ENCODE measurements around the gene SPEM2. TPM values are rescaled to one million over a fixed set of nuclear protein-coding genes. Genes with fewer than 3 reads are reported as not detected.
"Not testable (repeated sequence)": the region's sequence is repeated elsewhere in the genome, so short reads cannot be mapped to it uniquely, and the experiment has no call there.

The SPEM2 gene
- total RNA-seq, 2 donors from 2014 or later = not detected

- ATAC-seq (replicated peaks in 1 of 2) = peak in 1 of 2 donors; percentile 11
- no peak for DNase-seq
- peaks cover 16% of the 10 kb centered on the region for H3K4me1 Mint-ChIP-seq (ENCODE audit: low read depth)
- H3K27me3 Mint-ChIP-seq (ENCODE audit: low read depth) = no peaks in the 10 kb centered on the region
- H3K36me3 Mint-ChIP-seq (ENCODE audit: insufficient read depth in 2 of 2) = peaks cover 0 to 1% of the 10 kb centered on the region in 2 donors
- H3K4me3 Mint-ChIP-seq = no peak overlapping the region
- H3K27ac Mint-ChIP-seq = peak overlapping the region; percentile 78
- H3K9me3 Mint-ChIP-seq = no peaks in the 10 kb centered on the region
These were observed 41.4 kb downstream of the SPEM2 start for GRCh38 chr17:7466639-7467341.

GRCh38 chr17:7467498-7467897, 42.1 kb downstream of the SPEM2 start:
- Mint-ChIP-seq H3K27me3 (ENCODE audit: low read depth) (no peaks in the 10 kb centered on the region), H3K9me3 (no peaks in the 10 kb centered on the region), H3K4me3 (no peak overlapping the region), H3K4me1 (ENCODE audit: low read depth) (peaks cover 21% of the 10 kb centered on the region), H3K27ac (no peak overlapping the region), H3K36me3 (ENCODE audit: insufficient read depth in 2 of 2) (peaks cover 0 to 1% of the 10 kb centered on the region in 2 donors)
- ATAC-seq (replicated peaks in 1 of 2) = no peak
- DNase-seq = no peak

GRCh38 chr17:7468290-7468689, 42.9 kb downstream of the SPEM2 start:
- DNase-seq = no peak
- Mint-ChIP-seq H3K36me3 (ENCODE audit: insufficient read depth in 2 of 2) (peaks cover 0 to 1% of the 10 kb centered on the region in 2 donors), H3K27me3 (ENCODE audit: low read depth) (no peaks in the 10 kb centered on the region), H3K4me3 (no peak overlapping the region), H3K4me1 (ENCODE audit: low read depth) (peaks cover 21% of the 10 kb centered on the region), H3K9me3 (no peaks in the 10 kb centered on the region), H3K27ac (no peak overlapping the region)
- ATAC-seq (replicated peaks in 1 of 2) = no peak

- no peak overlapping the region for H3K4me3 Mint-ChIP-seq
- no peak for ATAC-seq (replicated peaks in 1 of 2)
- no peak for DNase-seq
- no peaks in the 10 kb centered on the region for H3K27me3 Mint-ChIP-seq (ENCODE audit: low read depth)
- H3K27ac Mint-ChIP-seq = no peak overlapping the region
- peaks cover 0 to 1% of the 10 kb centered on the region in 2 donors for H3K36me3 Mint-ChIP-seq (ENCODE audit: insufficient read depth in 2 of 2)
- no peaks in the 10 kb centered on the region for H3K9me3 Mint-ChIP-seq
- peaks cover 21% of the 10 kb centered on the region for H3K4me1 Mint-ChIP-seq (ENCODE audit: low read depth)
These were observed 43.5 kb downstream of the SPEM2 start for GRCh38 chr17:7468804-7469389.

- peaks cover 21% of the 10 kb centered on the region for H3K4me1 Mint-ChIP-seq (ENCODE audit: low read depth)
- DNase-seq; H3K36me3 Mint-ChIP-seq (ENCODE audit: insufficient read depth in 2 of 2); H3K4me3 Mint-ChIP-seq; H3K27me3 Mint-ChIP-seq (ENCODE audit: low read depth); H3K9me3 Mint-ChIP-seq; ATAC-seq (replicated peaks in 1 of 2); H3K27ac Mint-ChIP-seq: not testable (repeated sequence)
These were observed 44.4 kb downstream of the SPEM2 start for GRCh38 chr17:7469843-7470242.

- not testable (repeated sequence) for H3K4me3 Mint-ChIP-seq; H3K9me3 Mint-ChIP-seq; ATAC-seq (replicated peaks in 1 of 2); H3K27ac Mint-ChIP-seq; DNase-seq; H3K36me3 Mint-ChIP-seq (ENCODE audit: insufficient read depth in 2 of 2); H3K27me3 Mint-ChIP-seq (ENCODE audit: low read depth)
- H3K4me1 Mint-ChIP-seq (ENCODE audit: low read depth) = peaks cover 24% of the 10 kb centered on the region
These were observed 45.1 kb downstream of the SPEM2 start for GRCh38 chr17:7470457-7470973.

GRCh38 chr17:7471729-7472128, 46.3 kb downstream of the SPEM2 start:
- Mint-ChIP-seq H3K4me3 (no peak overlapping the region), H3K27ac (peak overlapping the region; percentile 39), H3K9me3 (no peaks in the 10 kb centered on the region), H3K4me1 (ENCODE audit: low read depth) (peaks cover 36% of the 10 kb centered on the region), H3K36me3 (ENCODE audit: insufficient read depth in 2 of 2) (peaks cover 0 to 1% of the 10 kb centered on the region in 2 donors), H3K27me3 (ENCODE audit: low read depth) (no peaks in the 10 kb centered on the region)
- ATAC-seq (replicated peaks in 1 of 2) (no peak), DNase-seq (no peak)

GRCh38 chr17:7474767-7475166, 49.4 kb downstream of the SPEM2 start:
- H3K9me3 Mint-ChIP-seq; DNase-seq; H3K36me3 Mint-ChIP-seq (ENCODE audit: insufficient read depth in 2 of 2); ATAC-seq (replicated peaks in 1 of 2); H3K4me3 Mint-ChIP-seq; H3K27me3 Mint-ChIP-seq (ENCODE audit: low read depth); H3K27ac Mint-ChIP-seq: not testable (repeated sequence)
- H3K4me1 Mint-ChIP-seq (ENCODE audit: low read depth) = peaks cover 46% of the 10 kb centered on the region

- Mint-ChIP-seq H3K4me1 (ENCODE audit: low read depth) (peaks cover 58% of the 10 kb centered on the region), H3K9me3 (no peaks in the 10 kb centered on the region), H3K27ac (peak overlapping the region; percentile 31), H3K4me3 (peak overlapping the region; percentile 41 to 84), H3K27me3 (ENCODE audit: low read depth) (no peaks in the 10 kb centered on the region), H3K36me3 (ENCODE audit: insufficient read depth in 2 of 2) (peaks cover 0 to 3% of the 10 kb centered on the region in 2 donors)
- DNase-seq (no peak), ATAC-seq (replicated peaks in 1 of 2) (no peak)
These were observed 50.5 kb downstream of the SPEM2 start for GRCh38 chr17:7475764-7476422.

- Mint-ChIP-seq H3K4me3 (peak overlapping the region; percentile 41 to 84), H3K9me3 (no peaks in the 10 kb centered on the region), H3K4me1 (ENCODE audit: low read depth) (peaks cover 60% of the 10 kb centered on the region), H3K27ac (peak overlapping the region; percentile 23), H3K36me3 (ENCODE audit: insufficient read depth in 2 of 2) (peaks cover 0 to 3% of the 10 kb centered on the region in 2 donors), H3K27me3 (ENCODE audit: low read depth) (no peaks in the 10 kb centered on the region)
- ATAC-seq (replicated peaks in 1 of 2) (no peak), DNase-seq (no peak)
These were observed 51.1 kb downstream of the SPEM2 start for GRCh38 chr17:7476494-7476893.

GRCh38 chr17:7476951-7477350, 51.5 kb downstream of the SPEM2 start:
- DNase-seq (no peak), ATAC-seq (replicated peaks in 1 of 2) (no peak)
- H3K4me3 Mint-ChIP-seq = peak overlapping the region; percentile 84 to 92
- H3K27ac Mint-ChIP-seq = no peak overlapping the region
- peaks cover 0 to 3% of the 10 kb centered on the region in 2 donors for H3K36me3 Mint-ChIP-seq (ENCODE audit: insufficient read depth in 2 of 2)
- peaks cover 60% of the 10 kb centered on the region for H3K4me1 Mint-ChIP-seq (ENCODE audit: low read depth)
- H3K27me3 Mint-ChIP-seq (ENCODE audit: low read depth) = no peaks in the 10 kb centered on the region
- no peaks in the 10 kb centered on the region for H3K9me3 Mint-ChIP-seq

Data from activated T-cell treated with anti-CD3 and anti-CD28 coated beads, Interleukin-2, amount 50 U/mL, for 72 hours (primary cell).